HG03060 (cell line): Measurements from ENCODE around the gene TOM1L2.
"Not testable (repeated sequence)": the region's sequence is repeated elsewhere in the genome, so short reads cannot be mapped to it uniquely, and the experiment has no call there.

Experiments used
- ATAC-seq: cut with Tn5 transposase; IDR thresholded peaks from one replicate; pipeline ENCODE4 v1.9.1; 2021; ENCODE audit warnings: low read depth, moderate number of reproducible peaks; ENCODE audit not compliant: unreplicated experiment

Gene TOM1L2

GRCh38 chr17:17926840-17927449 is 45.3 kb downstream of the TOM1L2 start:
- no peak for ATAC-seq

DNA sequence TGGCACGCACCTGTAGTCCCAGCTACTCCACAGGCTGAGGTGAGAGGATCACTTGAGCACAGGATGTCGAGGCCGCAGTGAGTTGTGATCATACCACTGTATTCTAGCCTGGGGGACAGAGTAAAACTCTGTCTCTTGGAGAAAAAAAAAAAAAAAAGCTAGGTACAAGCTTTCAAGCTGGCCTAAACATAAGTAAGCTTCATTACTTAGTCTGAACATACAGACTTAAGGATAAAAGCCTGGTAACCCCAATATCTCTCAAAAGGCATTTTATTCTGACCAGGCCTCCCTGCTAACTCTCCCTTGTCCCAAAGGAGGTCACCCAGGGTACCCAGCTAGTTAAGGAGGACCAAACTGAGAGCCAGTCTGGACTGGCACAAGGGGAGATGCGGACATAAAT is 46.2 kb downstream of the TOM1L2 start:
- ATAC-seq, result no peak

DNA sequence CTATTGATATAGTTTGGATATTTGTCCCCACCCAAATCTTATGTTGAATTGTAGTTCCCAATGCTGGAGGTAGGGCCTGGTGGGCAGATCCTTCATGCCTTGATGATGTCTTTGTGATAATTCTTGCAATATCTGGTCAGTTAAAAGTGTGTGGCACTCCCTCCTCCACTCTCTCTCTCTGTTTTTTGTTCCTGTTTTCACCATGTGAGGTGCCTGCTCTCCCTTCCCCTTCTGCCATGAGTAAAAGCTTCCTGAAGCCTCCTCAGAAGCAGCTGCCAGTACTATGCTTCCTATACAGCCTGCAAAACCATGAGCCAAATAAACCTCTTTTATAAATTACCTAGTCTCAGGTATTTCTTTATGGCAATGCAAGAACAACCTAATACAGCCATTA is 47.3 kb downstream of the TOM1L2 start:
- no peak for ATAC-seq

DNA sequence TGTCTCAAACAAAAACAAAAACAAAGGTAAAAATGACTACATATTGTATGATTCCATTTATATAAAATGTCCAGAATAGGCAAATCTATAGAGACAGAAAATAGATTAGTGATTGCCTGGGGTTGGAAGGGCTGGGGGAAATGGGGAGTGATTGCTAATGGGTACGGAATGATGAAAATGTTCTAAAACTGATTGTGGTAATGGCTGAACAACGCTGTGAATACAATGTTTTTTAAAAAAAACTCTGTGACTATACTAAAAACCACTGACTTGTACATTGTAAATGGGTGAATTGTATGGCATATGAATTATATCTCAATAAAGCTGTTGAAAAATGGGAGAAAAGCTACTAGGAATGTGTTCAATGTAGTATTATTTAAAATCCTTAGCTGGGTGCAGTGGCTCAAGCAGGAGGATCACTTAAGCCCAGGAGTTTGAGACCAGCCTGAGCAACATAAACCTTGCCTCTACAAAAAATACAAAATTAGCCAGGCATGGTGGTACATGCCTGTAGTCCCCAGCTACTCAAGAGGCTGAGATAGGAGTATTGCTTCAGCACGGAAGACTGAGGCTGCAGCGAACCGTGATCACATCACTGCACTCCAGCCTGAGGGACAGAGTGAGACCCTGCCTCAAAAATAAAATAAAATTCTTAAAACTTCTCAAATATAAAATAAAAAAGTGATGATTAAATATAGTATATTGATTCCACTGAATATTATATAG is 47.9 kb downstream of the TOM1L2 start:
- no peak for ATAC-seq

DNA sequence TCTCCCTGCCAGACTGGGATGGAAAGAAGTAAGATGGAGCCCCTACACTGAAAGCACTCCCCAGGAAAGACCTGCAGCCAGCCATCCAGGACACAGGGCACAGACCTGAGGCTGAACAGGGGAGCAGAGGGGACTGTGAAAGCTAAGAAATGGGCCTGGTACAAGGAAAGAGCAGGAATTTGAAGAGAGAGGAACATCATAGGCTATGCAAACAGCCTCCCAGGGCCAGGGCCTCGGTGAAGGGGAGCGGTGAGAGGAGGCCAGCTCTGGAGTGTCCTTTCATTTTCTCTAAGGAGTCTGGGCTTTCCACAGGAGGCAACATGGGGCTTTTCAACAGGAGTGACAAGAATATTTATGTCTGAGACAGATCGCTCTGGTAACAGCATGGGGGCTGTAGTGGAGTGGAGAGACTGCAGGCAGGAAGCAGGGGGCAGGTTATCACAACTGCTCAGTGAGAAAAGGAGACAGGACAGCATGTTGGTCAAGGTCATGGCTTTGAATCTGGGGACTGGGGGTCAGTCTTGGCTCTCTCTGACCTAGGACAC is 50.1 kb downstream of the TOM1L2 start:
- no peak for ATAC-seq

DNA sequence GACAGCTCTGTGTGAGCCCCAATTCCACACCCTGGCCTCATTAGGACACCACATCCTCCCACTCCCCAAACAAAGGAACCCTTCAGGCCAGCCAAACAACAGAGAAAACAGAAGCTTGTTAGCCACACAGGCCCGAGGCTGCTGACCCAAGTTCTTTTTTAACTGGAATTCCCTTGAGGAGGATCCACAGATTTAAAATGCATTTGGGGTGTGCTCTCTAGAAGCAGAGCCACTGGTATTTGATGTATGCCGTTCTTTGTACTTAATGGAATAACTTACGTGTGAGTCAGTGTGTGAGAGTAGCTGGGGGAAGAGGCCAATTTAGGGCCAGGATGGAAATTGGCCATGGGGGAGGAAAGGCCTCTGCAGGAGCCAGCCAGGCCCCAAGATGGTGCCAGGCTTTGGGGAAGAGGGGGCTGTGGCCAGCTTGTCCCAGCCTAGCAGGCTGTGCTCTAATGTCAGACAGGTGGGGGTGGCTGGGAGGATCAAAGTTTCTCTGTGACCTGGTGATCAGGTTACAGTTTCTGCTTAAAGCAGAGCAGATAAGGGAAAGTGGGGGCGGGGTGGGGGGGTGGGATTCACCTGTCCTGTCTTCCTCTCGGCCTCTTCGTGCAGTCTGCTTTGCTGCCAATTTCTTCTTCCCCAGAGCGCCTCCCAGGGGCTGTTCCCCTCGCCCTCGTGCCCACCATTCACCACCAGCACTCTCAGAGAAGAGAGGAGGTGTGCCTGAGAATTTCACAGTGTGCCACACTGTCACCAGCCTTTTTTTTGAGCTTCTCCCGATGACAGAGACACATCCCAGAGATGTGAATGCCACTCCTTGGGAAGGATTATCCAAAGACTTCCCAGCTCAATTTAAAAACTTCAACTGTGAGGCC is 50.8 kb downstream of the TOM1L2 start:
- ATAC-seq, result no peak

DNA sequence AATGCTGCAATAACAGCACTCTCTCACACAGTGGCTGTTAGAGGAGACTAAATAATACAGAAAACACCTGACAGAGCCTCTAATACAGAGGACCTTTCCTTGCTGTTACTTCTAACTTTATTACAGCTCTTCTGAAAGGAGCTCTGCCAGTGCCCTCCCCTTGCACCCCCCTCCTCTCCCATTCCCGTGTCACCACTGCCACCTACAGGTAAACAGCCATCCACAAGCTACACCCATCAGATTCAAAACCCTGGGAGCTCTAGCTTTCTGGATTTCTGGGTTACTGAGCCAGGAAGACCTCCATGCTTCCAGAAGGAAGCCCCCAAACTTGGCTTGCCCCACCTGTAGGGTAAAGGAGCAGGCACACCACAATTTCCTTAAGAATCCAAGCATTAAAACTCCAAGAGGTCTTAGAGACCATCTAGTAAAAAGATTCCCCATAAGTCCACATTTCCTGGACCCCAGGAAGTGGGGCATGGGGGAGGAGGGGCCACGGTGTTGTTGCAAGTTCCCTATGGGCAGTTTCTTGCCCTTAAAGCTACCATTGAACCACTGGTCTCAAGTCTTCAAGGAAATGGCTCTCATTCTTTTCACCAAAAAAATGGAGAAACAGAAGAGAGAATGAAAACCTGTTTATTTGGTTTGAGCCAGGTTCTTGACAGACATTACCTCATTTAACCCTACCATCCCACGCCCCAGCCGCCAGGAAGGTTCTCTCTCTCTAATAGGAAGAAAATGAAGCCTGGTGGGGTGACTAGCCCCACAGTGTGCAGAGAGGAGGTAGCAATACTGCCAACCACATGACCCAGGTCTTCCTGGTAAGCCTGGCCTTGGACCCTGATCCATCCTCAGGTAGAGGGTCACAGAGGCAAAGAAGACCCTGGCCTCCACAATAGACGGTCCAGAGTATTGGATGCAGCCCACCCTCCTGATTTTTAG is 52.8 kb downstream of the TOM1L2 start:
- no peak for ATAC-seq

GRCh38 chr17:17917394-17917793 is 54.8 kb downstream of the TOM1L2 start:
- ATAC-seq, result no peak

- no peak for ATAC-seq
Observed at GRCh38 chr17:17915183-17915582, 57.0 kb downstream of the TOM1L2 start.

GRCh38 chr17:17913695-17914332 is 58.4 kb downstream of the TOM1L2 start:
- no peak for ATAC-seq

GRCh38 chr17:17912336-17912735 is 59.9 kb downstream of the TOM1L2 start:
- not testable (repeated sequence) for ATAC-seq

- no peak for ATAC-seq
Observed at GRCh38 chr17:17911001-17911613, 61.1 kb downstream of the TOM1L2 start.

GRCh38 chr17:17910060-17910459 is 62.1 kb downstream of the TOM1L2 start:
- ATAC-seq, result no peak

- no peak for ATAC-seq
Observed at GRCh38 chr17:17909078-17909477, 63.1 kb downstream of the TOM1L2 start.

- no peak for ATAC-seq
Observed at GRCh38 chr17:17907469-17907868, 64.7 kb downstream of the TOM1L2 start.

GRCh38 chr17:17906418-17907215 is 65.6 kb downstream of the TOM1L2 start:
- ATAC-seq, result no peak

DNA sequence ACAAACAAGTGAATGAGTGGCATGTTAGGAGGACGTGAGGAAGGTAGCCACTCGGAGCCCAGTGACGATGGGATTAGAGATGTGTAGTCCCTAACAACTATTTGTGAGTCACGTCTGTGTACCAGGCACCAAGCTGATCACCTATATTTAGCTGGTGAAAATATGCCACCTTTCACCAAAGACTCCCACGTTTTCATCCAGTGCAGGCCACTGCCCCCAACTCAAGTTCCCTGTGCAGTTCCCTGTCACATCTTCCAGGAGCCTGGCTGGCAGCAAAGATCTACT is 67.2 kb downstream of the TOM1L2 start:
- ATAC-seq, result no peak

DNA sequence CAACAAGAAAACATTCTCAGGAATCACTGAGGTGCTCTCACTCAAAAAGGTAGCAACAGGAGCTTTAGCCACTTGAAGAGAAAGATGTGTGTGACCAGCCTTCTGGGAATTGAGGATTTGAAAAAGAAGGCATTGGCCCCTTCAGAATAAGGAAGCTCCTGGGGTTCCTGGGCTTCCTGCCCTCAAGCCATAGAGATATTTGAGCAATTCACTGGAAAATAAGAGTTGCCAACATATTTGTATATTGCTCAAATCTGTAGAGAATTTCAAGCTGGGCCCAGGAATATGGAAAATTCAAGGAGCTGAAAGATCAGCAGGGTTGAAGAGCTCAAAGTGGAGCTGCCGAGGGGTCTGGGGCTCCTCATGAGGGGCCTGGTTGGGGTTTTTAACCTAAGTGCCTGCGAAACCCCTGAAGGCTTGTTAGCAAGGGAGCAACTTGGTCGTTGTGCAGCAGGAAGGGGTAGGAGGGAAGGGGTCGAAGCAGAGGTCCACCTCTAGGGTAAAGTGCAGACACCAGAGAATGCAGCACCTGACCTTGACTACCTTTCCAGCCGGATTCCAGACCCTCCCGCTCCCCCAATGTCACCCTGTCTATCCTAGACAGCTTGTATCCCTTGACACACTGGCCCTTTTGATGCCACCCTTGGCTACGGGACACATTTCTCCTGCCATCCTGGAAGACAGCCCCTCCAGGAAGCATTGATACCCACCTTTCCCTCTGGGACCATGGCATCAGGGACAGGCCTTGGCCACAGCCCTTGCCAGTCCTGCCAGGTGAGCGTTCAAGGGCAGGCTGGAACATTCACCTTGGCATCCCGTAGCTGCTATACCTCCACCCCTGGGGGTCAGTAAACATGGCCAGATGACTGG is 67.8 kb downstream of the TOM1L2 start:
- no peak for ATAC-seq
